GM12865 (cell line): ENCODE measurements around the gene CGB5.
"Not testable (repeated sequence)": the region's sequence is repeated elsewhere in the genome, so short reads cannot be mapped to it uniquely, and the experiment has no call there.

Source experiments
- DNase-seq: peaks from one replicate; pipeline ENCODE4 v3.0.0; 2010; ENCODE audit warnings: low read depth
- H3K4me3 ChIP-seq: 2 replicates; pipeline ENCODE4 v1.5.1; 2011; ENCODE audit warnings: mild to moderate bottlenecking, low read depth, low read length, control low read depth
- CTCF ChIP-seq: IDR thresholded peaks from 2 replicates; pipeline ENCODE4 v1.5.1; 2011; ENCODE audit warnings: low read length, control low read depth, low read depth, inconsistent platforms; ENCODE audit not compliant: insufficient read depth; ENCODE audit errors: missing control alignments

The CGB5 gene

GRCh38 chr19:49043548-49043947, at the start of gene CGB5:
TSS of gene CGB5 (plus strand) at chr19:49043848. CDS start at chr19:49044210, 362 bp downstream.
- not testable (repeated sequence) for H3K4me3 ChIP-seq, DNase-seq

- peak overlapping the region; percentile 95 for H3K4me3 ChIP-seq
- TF ChIP-seq CTCF = no peak
- no peak for DNase-seq
Observed at GRCh38 chr19:48994035-48994386, 49.6 kb upstream of the CGB5 start.

- no peak overlapping the region for H3K4me3 ChIP-seq
- peak; percentile 59 for DNase-seq
- peak; percentile 56 for TF ChIP-seq CTCF
Observed at GRCh38 chr19:48997972-48998371, 45.7 kb upstream of the CGB5 start.

GRCh38 chr19:48999481-49000325, 43.9 kb upstream of the CGB5 start:
- peak; percentile 74 for TF ChIP-seq CTCF
- peak; percentile 81 for DNase-seq
- no peak overlapping the region for H3K4me3 ChIP-seq

- no peak for TF ChIP-seq CTCF
- no peak for DNase-seq
- H3K4me3 ChIP-seq = no peak overlapping the region
Observed at GRCh38 chr19:49004133-49004532, 39.5 kb upstream of the CGB5 start.

DNA sequence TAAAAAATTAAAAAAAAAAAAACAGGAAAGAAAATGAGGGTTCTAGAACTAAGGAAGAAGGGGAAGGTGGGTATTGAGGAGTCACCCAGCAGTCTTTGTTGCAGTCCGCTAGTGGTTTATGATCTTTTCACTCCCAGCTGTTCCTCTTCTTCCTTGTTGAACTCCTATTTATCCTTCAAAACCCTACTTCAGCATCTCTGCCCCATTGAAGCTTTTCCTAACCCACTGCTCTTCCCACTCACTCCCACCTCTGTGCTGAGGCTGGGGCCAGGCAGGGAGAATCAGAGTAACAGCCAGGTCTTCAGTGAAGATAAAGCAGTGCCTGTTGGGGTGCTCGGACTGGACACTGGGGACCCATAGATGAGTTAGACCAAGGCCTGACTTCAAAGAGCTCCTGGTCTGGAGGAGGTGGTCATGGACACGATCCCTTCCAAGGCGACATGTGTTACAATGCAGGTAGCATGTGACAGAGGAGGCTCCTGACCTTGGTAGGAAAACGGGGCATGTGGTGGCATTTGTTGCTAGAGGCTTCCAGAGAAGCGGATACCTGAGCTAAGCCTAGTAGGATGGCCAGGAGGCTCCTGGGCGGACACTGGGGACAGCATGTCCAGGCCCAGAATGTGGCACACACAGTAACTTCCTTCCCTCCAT, 38.6 kb upstream of the CGB5 start:
- DNase-seq = no peak
- no peak overlapping the region for H3K4me3 ChIP-seq
- TF ChIP-seq CTCF = no peak

- TF ChIP-seq CTCF = no peak
- H3K4me3 ChIP-seq = no peak overlapping the region
- no peak for DNase-seq
Observed at GRCh38 chr19:49006905-49007304, 36.7 kb upstream of the CGB5 start.
